ENCODE measurements around the gene GOLGA8M.
"Not testable (repeated sequence)": the region's sequence is repeated elsewhere in the genome, so short reads cannot be mapped to it uniquely, and the experiment has no call there.

DNA sequence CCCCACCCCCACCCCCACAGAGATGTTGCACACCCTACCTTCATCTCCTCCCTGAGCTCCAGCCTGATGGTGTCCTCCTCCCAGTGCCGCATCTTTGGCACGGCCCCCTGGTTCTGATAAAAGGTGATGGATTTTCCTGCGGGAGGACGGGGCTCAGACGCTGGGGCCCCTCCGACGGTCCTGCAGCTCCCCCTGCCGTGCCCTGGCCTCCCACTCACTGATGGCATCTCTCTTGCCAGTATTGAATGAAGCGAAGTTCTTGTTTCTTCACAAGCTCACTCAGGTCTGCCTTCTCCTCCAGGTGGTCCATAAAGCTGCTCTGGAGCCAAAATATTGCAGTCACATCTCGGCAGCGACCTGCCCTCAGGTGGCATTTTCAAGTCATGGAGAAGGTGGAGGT lies 9.8 kb downstream of the GOLGA8M start:
- TF ChIP-seq, protein P1, sequence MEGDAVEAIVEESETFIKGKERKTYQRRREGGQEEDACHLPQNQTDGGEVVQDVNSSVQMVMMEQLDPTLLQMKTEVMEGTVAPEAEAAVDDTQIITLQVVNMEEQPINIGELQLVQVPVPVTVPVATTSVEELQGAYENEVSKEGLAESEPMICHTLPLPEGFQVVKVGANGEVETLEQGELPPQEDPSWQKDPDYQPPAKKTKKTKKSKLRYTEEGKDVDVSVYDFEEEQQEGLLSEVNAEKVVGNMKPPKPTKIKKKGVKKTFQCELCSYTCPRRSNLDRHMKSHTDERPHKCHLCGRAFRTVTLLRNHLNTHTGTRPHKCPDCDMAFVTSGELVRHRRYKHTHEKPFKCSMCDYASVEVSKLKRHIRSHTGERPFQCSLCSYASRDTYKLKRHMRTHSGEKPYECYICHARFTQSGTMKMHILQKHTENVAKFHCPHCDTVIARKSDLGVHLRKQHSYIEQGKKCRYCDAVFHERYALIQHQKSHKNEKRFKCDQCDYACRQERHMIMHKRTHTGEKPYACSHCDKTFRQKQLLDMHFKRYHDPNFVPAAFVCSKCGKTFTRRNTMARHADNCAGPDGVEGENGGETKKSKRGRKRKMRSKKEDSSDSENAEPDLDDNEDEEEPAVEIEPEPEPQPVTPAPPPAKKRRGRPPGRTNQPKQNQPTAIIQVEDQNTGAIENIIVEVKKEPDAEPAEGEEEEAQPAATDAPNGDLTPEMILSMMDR (IDR thresholded peaks at IDR 0.05; ENCODE audit: low read depth, low read length, poor library complexity, severe bottlenecking), result not testable (repeated sequence)
- TF ChIP-seq EZH2phosphoT487 (IDR thresholded peaks at IDR 0.05; ENCODE audit: borderline replicate concordance, low read length), result not testable (repeated sequence)
